Peyer's patch (tissue), 4 donors: ENCODE results near the gene CDH23.

Source experiments
- POLR2A ChIP-seq, 2 donors: fragments of 450-650 bp; IDR thresholded peaks; one replicate each; pipeline ENCODE4 v1.5.1; 2017; ENCODE audit warnings: antibody characterized with exemption in 2 of 2, mild to moderate bottlenecking in 2 of 2, moderate library complexity in 2 of 2
- TF ChIP-seq, protein P1 (sequence below), 6 experiments: fragments of 450-650 bp in 4 of 6; fragments of 200-600 bp in 2 of 6; sonication (generic) in 1 of 6; IDR thresholded peaks; one replicate each; pipeline ENCODE4 v1.5.1; 2017 to 2019; ENCODE audit warnings: antibody characterized with exemption in 6 of 6, mild to moderate bottlenecking in 3 of 6, moderate library complexity in 1 of 6

DNA sequence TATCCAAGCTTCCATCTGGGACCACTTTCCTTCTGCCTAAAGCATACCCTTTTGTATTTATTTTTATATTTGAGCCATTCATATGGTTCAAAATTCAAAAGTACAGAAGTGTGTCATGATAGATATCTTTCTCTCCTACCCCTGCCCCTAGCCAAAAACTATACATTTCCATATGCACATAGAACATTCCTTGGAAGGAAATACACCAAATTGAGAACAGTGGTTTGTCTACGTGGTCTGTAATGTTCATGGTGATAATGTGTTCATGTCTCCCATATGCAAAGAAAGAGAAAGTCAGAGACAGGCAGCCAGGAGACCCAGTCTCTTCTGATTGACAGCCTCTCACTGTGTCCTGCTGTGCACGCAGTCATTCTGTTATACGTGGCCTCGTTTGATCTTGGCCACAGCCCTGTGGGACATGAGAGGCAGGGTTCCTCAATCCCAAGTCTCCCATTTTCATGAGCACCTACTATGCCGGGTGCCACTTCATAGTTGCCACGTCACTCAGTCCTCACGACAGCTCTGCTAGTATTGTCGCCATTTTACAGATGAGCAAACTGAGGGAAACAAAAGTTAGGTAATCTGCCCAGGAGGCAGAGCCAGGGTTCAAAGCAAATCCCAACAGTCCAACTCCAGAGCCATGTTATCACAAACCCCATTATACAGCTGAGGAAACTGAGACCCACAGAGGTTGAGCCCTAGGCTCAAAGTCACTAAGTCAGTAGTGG is 8.0 kb upstream of the CDH23 start:
- TF ChIP-seq, protein P1, sequence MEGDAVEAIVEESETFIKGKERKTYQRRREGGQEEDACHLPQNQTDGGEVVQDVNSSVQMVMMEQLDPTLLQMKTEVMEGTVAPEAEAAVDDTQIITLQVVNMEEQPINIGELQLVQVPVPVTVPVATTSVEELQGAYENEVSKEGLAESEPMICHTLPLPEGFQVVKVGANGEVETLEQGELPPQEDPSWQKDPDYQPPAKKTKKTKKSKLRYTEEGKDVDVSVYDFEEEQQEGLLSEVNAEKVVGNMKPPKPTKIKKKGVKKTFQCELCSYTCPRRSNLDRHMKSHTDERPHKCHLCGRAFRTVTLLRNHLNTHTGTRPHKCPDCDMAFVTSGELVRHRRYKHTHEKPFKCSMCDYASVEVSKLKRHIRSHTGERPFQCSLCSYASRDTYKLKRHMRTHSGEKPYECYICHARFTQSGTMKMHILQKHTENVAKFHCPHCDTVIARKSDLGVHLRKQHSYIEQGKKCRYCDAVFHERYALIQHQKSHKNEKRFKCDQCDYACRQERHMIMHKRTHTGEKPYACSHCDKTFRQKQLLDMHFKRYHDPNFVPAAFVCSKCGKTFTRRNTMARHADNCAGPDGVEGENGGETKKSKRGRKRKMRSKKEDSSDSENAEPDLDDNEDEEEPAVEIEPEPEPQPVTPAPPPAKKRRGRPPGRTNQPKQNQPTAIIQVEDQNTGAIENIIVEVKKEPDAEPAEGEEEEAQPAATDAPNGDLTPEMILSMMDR (IDR thresholded peaks at IDR 0.05): no peak
- TF ChIP-seq POLR2A (IDR thresholded peaks at IDR 0.05): no peak
